ENCODE results near the gene LRP4. TPM values are rescaled to one million over a fixed set of nuclear protein-coding genes. Genes with fewer than 3 reads are reported as not detected.
"Not testable (repeated sequence)": the region's sequence is repeated elsewhere in the genome, so short reads cannot be mapped to it uniquely, and the experiment has no call there.

Gene LRP4
- total RNA-seq, 2 experiments from 2014 or later: not detected

DNA sequence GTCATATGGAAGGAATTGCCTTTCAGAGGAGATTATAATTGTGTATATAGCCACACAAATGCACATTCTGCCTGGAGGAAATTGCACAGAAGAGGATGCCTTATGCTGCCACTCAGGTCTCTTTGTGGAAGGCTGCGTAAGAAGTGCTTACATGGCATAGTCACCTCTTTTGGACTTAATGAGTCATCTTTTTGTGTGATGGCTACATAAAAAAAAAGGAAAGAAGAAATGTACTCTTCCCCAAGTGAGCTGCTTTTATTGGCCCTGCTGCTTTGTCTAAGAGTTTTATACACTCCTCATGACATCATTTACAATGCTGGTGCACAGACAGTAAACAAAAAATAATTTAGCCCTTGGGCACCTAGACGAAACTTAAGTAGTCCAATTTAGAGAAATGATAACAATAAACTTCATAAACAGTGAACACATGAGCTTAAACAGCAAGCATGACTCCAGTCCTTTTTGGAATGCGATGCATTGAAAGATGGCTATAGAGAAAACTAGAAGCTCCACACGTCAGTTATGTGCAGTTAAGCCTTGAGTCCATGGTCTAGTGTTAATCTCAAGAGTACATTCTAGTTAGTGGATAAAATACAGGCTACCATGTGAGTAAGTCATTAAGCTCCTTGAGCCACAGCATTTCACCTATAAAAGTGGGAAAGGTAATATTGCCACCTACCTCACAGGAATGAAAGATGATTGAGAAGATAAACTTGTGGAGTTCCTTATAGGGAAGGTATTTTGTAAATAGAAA is 30.2 kb upstream of the LRP4 start:
- Mint-ChIP-seq H3K9me3 (ENCODE audit: insufficient read depth) (no peaks in the 10 kb centered on the region), H3K36me3 (ENCODE audit: low read depth) (no peaks in the 10 kb centered on the region), H3K27me3 (ENCODE audit: low read depth) (no peaks in the 10 kb centered on the region), H3K4me3 (no peak overlapping the region), H3K27ac (no peak overlapping the region), H3K4me1 (ENCODE audit: low read depth) (peaks cover 12% of the 10 kb centered on the region)
- CTCF ChIA-PET: interaction anchor here (2.4 kb wide), 1 partner anchor 205 kb away, joined by 7 read pairs; no protein-coding TSS in a partner anchor
- ATAC-seq (no peak), DNase-seq (no peak)
- POLR2A ChIA-PET: interaction anchor here (1.0 kb wide), 1 partner anchor 12 kb away, joined by 3 read pairs; the partner anchor contains the start of gene CSTPP1

DNA sequence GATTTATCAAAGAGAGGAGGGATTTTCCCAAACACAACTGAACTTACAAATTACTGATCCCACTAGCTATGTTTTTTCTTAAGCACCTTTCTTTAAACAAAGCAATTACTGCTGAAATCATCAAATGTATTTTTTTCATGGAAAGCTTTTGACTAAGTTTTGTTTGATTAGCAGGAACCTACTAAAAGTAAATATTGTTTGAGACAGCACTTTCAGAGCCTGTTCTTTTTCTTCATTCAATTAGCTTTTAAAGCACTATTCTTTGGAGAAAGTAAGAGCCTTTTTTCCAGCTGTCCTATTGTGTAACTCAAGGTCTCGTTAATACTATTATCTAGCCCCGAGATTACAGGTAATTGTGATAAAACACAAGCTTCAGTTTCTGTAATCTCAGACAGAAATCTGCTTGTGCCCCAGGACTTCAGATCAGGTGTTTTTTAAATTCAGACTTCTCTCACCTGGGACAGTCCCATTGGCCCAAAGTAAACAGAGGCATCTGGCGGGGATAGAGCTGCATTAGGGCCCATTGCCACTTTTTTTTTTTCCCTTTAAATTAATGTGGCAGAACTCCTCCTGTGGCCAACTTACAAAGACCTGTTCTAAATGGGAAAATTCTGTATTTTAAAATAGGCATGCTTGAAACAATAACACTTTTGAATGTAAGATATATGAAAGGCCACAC is 29.2 kb upstream of the LRP4 start:
- Mint-ChIP-seq H3K27me3 (ENCODE audit: low read depth) (no peaks in the 10 kb centered on the region), H3K36me3 (ENCODE audit: low read depth) (peaks cover 3% of the 10 kb centered on the region), H3K4me3 (no peak overlapping the region), H3K9me3 (ENCODE audit: insufficient read depth) (no peaks in the 10 kb centered on the region), H3K27ac (no peak overlapping the region), H3K4me1 (ENCODE audit: low read depth) (peaks cover 7% of the 10 kb centered on the region)
- DNase-seq: no peak
- ChIA-PET CTCF (interaction anchor here (0.7 kb wide), 1 partner anchor 15 kb away, joined by 3 read pairs; no protein-coding TSS in a partner anchor), POLR2A (no interaction called here)
- ATAC-seq: no peak

DNA sequence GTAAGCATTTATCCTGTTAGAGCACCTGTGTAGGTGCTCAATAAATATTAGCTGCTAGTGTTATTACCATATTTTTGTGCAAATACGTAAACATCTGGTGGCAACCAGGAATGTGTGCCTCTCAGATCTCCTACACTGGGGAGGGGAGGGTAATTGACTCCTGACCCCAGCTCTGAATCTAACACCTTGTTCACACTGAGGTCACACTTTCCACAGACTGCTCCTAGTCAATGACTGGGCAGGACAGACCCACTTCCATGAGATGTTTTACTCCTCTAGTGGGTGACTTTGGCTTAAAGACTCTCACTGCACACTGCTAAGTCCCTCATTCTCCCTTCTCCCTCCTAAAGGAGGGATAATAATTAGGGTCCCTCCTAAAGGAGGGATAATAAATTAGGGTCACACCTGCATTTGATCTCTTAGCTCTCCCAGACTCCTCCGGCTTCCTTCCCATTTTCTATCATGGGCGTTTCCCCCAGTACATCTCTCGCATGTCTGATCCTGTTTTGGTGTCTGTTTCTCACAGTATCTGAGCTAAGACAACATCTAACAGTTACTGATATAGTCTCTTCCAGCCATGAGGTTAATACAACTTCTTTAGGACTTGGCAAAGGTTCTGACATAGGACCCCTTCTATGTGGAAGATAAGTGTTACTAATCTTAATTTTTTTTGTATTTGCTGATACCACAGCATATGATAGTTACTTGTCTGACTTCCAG is 26.2 kb upstream of the LRP4 start:
- no peaks in the 10 kb centered on the region for H3K9me3 Mint-ChIP-seq (ENCODE audit: insufficient read depth)
- ATAC-seq (no peak), DNase-seq (no peak)
- H3K27ac Mint-ChIP-seq: no peak overlapping the region
- POLR2A ChIA-PET: no interaction called here
- no peak overlapping the region for H3K4me3 Mint-ChIP-seq
- peaks cover 3% of the 10 kb centered on the region for H3K36me3 Mint-ChIP-seq (ENCODE audit: low read depth)
- CTCF ChIA-PET: no interaction called here
- no peaks in the 10 kb centered on the region for H3K27me3 Mint-ChIP-seq (ENCODE audit: low read depth)
- H3K4me1 Mint-ChIP-seq (ENCODE audit: low read depth): no peaks in the 10 kb centered on the region

DNA sequence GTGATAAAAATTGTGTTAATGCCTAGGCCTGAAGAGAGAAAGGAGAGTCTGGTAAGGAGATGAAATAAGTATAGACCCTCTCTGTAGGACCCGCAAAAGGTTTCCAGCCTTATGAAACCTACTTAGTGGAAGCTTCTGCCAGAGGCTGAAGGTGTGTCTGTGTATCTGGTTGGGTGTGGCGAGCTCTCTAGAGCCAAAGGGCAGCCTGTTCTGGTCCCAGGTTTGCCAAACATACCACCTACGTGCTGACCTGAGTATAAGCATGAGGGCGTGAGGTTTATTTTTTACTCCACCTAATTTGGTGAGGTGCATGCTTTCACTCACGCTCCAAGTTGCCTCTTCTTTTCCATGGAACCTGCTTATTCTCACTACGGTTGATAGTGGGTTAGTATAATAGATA is 23.8 kb upstream of the LRP4 start:
- Mint-ChIP-seq H3K4me3 (no peak overlapping the region), H3K4me1 (ENCODE audit: low read depth) (peaks cover 4% of the 10 kb centered on the region), H3K27me3 (ENCODE audit: low read depth) (no peaks in the 10 kb centered on the region), H3K27ac (no peak overlapping the region), H3K36me3 (ENCODE audit: low read depth) (peaks cover 3% of the 10 kb centered on the region), H3K9me3 (ENCODE audit: insufficient read depth) (no peaks in the 10 kb centered on the region)
- no peak for ATAC-seq
- CTCF ChIA-PET: no interaction called here
- POLR2A ChIA-PET: no interaction called here
- no peak for DNase-seq

DNA sequence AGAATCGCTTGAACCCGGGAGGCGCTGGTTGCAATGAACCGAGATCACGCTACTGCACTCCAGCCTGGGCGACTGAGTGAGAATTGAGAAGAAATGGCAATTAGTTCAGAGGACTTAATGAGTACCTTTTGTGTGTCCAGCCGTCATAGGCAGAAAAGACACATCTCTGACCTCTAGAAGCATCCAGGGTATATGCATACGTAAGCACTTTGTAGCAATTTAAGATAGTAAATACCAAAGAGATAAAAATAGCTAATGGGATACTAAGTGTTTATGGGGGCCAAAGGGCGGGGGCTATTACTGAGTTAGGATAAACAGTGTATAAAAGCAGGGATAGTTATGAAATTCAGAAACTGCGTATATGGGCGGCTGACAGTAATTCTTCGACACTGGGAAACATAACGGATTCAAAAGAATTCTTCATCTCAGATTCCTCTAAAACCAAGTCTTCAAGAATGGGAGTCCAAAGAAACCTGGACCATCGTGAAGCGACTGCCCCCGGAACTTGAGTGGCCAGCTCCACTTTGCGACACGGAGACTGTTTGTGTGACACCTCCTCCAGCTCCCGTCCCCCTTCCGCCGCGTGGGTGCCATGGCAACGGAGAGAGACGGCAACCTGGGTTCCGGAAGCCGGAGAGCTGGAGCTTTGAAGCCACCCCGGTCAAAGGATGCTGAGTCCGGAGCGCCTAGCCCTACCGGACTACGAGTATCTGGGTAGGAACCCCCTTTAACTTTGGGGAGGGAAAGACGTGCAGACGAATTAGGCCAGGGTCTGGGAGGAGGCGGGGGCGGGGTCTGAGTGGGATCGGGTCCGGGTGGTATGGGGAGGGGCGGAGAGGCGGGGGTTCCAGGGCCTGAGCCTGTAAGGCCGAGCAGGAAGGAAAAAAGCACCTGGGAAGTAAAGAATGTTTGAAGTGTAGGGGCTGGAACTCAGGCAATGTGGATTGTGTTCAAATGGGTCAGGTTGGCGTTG is 18.1 kb upstream of the LRP4 start, which contains the start of gene CSTPP1:
TSS of gene CSTPP1 (plus strand) at position 624 of the 973 bp plus-strand sequence. CDS start at position 669, 45 bp downstream.
- Mint-ChIP-seq H3K36me3 (ENCODE audit: low read depth) (peaks cover 3% of the 10 kb centered on the region), H3K27me3 (ENCODE audit: low read depth) (peaks cover 3% of the 10 kb centered on the region), H3K4me3 (peak within 1 kb of the TSS; percentile 91), H3K9me3 (ENCODE audit: insufficient read depth) (no peaks in the 10 kb centered on the region), H3K4me1 (ENCODE audit: low read depth) (peaks cover 16% of the 10 kb centered on the region), H3K27ac (peak within 1 kb of the TSS; percentile 84)
- ATAC-seq (peak; percentile 96), DNase-seq (peak; percentile 95)
- POLR2A ChIA-PET: interaction anchor here (0.6 to 1.3 kb wide), 3 partner anchors 12 to 118 kb away, joined by 3 read pairs; no protein-coding TSS in a partner anchor
- CTCF ChIA-PET: interaction anchor here (0.6 to 1.9 kb wide), 5 partner anchors 16 to 236 kb away, joined by 3 to 8 read pairs (median 7); partner anchors contain the start of genes ARHGAP1 and ZNF408

DNA sequence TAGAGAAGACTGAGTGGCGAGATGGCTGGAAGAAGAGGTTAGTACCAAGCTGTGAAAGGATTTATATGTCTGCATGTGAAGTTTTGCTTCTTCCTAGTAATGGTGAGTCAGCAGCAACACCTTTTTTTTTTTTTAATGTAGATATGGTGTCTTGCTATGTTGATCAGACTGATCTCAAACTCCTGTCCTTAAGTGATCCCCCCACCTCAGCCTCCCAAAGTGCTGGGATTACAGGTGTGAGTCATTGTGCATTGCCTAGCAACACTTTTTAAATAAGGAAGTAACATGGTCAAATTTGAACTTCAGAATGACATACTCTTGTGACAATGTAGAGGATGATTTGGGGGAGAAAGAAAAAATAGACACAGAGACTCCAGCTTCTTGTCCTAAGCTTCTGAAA is 11.7 kb upstream of the LRP4 start:
- no peak overlapping the region for H3K27ac Mint-ChIP-seq

DNA sequence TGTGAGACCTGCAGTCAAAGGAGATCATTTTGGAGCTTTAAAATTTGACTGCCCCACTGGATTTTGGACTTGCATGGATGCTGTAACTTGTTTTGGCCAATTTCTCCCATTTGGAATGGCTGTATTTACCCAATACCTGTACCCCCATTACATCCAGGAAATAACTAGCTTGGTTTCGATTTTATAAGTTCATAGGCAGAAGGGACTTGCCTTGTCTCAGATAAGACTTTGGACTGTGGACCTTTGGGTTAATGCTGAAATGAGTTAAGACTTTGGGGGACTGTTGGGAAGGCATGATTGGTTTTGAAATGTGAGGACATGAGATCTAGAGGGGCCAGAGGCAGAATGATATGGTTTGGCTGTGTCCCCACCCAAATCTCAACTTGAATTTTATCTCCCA is 10.4 kb upstream of the LRP4 start:
- ChIA-PET POLR2A (interaction anchor here (0.6 kb wide), 1 partner anchor 209 kb away, joined by 3 read pairs; no protein-coding TSS in a partner anchor), CTCF (interaction anchor here (1.0 kb wide), 1 partner anchor 235 kb away, joined by 3 read pairs; no protein-coding TSS in a partner anchor)
- not testable (repeated sequence) for ATAC-seq; DNase-seq; H3K36me3 Mint-ChIP-seq (ENCODE audit: low read depth); H3K4me1 Mint-ChIP-seq (ENCODE audit: low read depth); H3K27ac Mint-ChIP-seq; H3K4me3 Mint-ChIP-seq; H3K9me3 Mint-ChIP-seq (ENCODE audit: insufficient read depth)
- H3K27me3 Mint-ChIP-seq (ENCODE audit: low read depth): peaks cover 16% of the 10 kb centered on the region

More for the DNA sequence above, 11.7 kb upstream of the LRP4 start:
- DNase-seq: no peak
- H3K4me1 Mint-ChIP-seq (ENCODE audit: low read depth): no peaks in the 10 kb centered on the region
- H3K27me3 Mint-ChIP-seq (ENCODE audit: low read depth): peaks cover 16% of the 10 kb centered on the region
- no peak overlapping the region for H3K4me3 Mint-ChIP-seq
- POLR2A ChIA-PET: no interaction called here
- CTCF ChIA-PET: no interaction called here
- H3K9me3 Mint-ChIP-seq (ENCODE audit: insufficient read depth): no peaks in the 10 kb centered on the region
- peak; percentile 67 for ATAC-seq
- H3K36me3 Mint-ChIP-seq (ENCODE audit: low read depth): no peaks in the 10 kb centered on the region

DNA sequence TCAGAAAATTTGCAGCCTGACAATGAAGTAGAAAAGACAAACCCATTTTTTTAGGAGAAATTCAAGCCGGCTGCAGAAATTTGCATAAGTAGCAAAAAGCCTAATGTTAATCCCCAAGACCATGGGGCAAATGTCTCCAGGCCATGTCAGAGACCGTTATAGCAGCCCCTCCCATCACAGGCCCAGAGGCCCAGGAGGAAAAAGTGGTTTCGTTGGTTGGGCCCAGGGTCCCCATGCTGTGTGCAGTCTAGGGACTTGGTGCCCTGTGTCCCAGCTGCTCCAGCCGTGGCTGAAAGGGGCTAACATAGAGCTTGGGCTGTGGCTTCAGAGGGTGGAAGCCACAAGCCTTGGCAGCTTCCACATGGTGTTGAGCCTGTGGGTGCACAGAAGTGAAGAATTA is 9.6 kb upstream of the LRP4 start:
- DNase-seq; H3K27ac Mint-ChIP-seq; H3K4me1 Mint-ChIP-seq (ENCODE audit: low read depth); ATAC-seq; H3K9me3 Mint-ChIP-seq (ENCODE audit: insufficient read depth); CTCF ChIA-PET; H3K36me3 Mint-ChIP-seq (ENCODE audit: low read depth); H3K4me3 Mint-ChIP-seq; POLR2A ChIA-PET: not testable (repeated sequence)
- peaks cover 16% of the 10 kb centered on the region for H3K27me3 Mint-ChIP-seq (ENCODE audit: low read depth)

DNA sequence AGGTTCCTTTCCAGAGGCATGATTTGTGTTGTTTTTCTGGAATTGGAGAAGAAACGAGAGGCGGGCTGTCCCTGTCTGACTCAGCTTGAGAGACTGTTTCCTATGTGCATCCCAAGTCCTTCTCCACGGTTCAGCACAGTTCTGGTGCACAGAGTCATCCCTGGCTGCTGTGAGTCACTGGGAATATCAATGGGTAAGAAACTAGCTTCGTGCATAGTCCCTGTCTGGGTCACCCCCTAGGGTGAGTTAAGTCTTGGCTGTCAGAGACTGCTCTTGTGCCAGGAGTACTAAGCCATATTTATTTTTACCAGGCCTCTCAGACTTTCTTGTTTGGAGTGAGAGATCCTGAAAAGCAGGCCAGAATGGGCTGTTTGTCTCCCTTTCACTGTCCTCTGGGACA is 2.4 kb upstream of the LRP4 start:
- H3K36me3 Mint-ChIP-seq (ENCODE audit: low read depth): no peaks in the 10 kb centered on the region
- H3K27me3 Mint-ChIP-seq (ENCODE audit: low read depth): peaks cover 31% of the 10 kb centered on the region
- DNase-seq (no peak), ATAC-seq (no peak)
- no peaks in the 10 kb centered on the region for H3K9me3 Mint-ChIP-seq (ENCODE audit: insufficient read depth)
- peaks cover 30% of the 10 kb centered on the region for H3K4me1 Mint-ChIP-seq (ENCODE audit: low read depth)
- no peak overlapping the region for H3K4me3 Mint-ChIP-seq
- CTCF ChIA-PET: interaction anchor here (0.9 to 1.8 kb wide), 2 partner anchors 16 to 226 kb away, joined by 3 to 8 read pairs; partner anchors contain the start of gene CSTPP1
- POLR2A ChIA-PET: no interaction called here
- H3K27ac Mint-ChIP-seq: no peak overlapping the region

DNA sequence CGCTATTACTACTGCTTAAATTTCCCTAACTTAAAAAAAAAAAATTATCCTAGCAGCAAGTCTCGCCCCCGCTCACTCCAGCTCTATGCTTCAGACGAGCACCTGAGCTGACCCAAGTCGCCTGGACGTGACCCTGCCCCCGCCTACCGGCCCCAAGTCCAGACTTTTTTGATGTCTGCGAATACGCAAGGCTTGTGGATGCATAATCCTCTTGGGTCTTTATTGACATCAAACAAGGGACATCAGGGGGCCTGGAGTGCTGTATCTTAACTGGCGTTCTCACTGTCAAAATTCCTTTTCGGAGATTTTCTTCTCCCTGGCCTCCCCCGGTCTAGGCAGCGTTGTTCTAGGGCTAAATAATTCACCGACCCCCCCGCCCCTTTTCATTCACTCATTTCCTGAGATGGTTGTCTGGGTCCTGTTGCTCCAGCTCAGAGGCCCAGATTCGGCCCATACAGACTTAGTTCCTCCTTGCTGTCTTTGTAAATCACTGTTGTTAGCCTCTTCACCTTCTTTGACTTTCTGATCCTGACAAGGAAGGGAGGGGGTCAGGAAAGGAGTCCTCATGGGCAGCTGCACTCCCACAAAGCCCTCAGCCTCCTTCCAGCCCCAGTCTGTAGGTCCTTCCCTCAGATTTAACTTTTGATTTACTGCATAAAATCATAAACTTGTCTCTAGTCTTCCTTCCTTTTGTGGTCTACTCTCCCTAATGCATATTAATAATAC is 601 bp upstream of the LRP4 start:
- DNase-seq: no peak
- ChIA-PET POLR2A (no interaction called here), CTCF (interaction anchor here (0.6 to 1.8 kb wide), 9 partner anchors 9 to 243 kb away, joined by 3 to 11 read pairs (median 6); partner anchors contain the start of gene CSTPP1)
- H3K27me3 Mint-ChIP-seq (ENCODE audit: low read depth): peaks cover 47% of the 10 kb centered on the region
- H3K9me3 Mint-ChIP-seq (ENCODE audit: insufficient read depth): no peaks in the 10 kb centered on the region
- H3K27ac Mint-ChIP-seq: no peak overlapping the region
- peak overlapping the region; percentile 69 for H3K4me3 Mint-ChIP-seq
- H3K4me1 Mint-ChIP-seq (ENCODE audit: low read depth): peaks cover 30% of the 10 kb centered on the region
- H3K36me3 Mint-ChIP-seq (ENCODE audit: low read depth): no peaks in the 10 kb centered on the region
- ATAC-seq: no peak
